HepG2 (cell line): ENCODE data around the gene CCDC73. TPM values are rescaled to one million over a fixed set of nuclear protein-coding genes. Genes with fewer than 3 reads are reported as not detected.

Experiments
- ATAC-seq: fragments of 200-7000 bp; cut with Tn5 transposase; 3 replicates; pipeline ENCODE4 v1.9.1; 2020; ENCODE audit warnings: mild to moderate bottlenecking, moderate library complexity
- BruUV-seq: library from RNA; stranded (reverse); fragments of 400-500 nt; replicated peaks from 2 replicates; lab custom pipeline; 2021; lab: Mats Ljungman, UMichigan
- CTCF ChIA-PET: fragments of 300-600 bp; formaldehyde crosslinking; extraction: SDS; loops from one replicate; lab custom pipeline; 2021; ENCODE audit warnings: low total read pairs, inconsistent platforms, low intra/inter-chr PET ratio; lab: Yijun Ruan, JAX
- POLR2A ChIA-PET: fragments of 350-600 bp; sonication (Branson Sonifier 250); formaldehyde crosslinking; loops from one replicate; lab custom pipeline; 2020; ENCODE audit warnings: antibody characterized with exemption, inconsistent platforms; lab: Yijun Ruan, JAX
- DNase-seq: peaks from one replicate; pipeline ENCODE4 v3.0.0-alpha.2; 2015; ENCODE audit warnings: low spot score
- FAIRE-seq: peaks from 3 replicates; lab custom pipeline; 2011; peaks lifted over from hg19 to GRCh38; lab: Jason Lieb, UNC
- H2AFZ ChIP-seq: one replicate; pipeline ENCODE4 v1.6.1; 2011; ENCODE audit warnings: low read length, inconsistent platforms
- H3K27ac ChIP-seq: fragments of 300-600 bp; 3 replicates; pipeline ENCODE4 v1.8.0; 2011; ENCODE audit warnings: mixed run types, mild to moderate bottlenecking, mixed read lengths, low read length, inconsistent platforms; ENCODE audit not compliant: insufficient read depth; ENCODE audit errors: extremely low read length
- H3K27me3 ChIP-seq, 2 experiments: fragments of 200-600 bp in 1 of 2; 2 replicates in 1 of 2; 3 replicates in 1 of 2; pipeline versions ENCODE4 v1.6.0 to v1.8.0; 2011; ENCODE audit warnings: low read length in 2 of 2, mild to moderate bottlenecking in 2 of 2, moderate library complexity in 2 of 2, inconsistent platforms in 1 of 2; ENCODE audit not compliant: insufficient read depth in 2 of 2, control insufficient read depth in 1 of 2
- H3K36me3 ChIP-seq, 2 experiments: fragments of 200-600 bp in 1 of 2; replicated peaks in 1 of 2; 2 replicates in 1 of 2; 3 replicates in 1 of 2; pipeline versions ENCODE4 v1.5.1 to v1.8.0; 2011; ENCODE audit warnings: low read length in 2 of 2, inconsistent platforms in 1 of 2; ENCODE audit not compliant: insufficient read depth in 2 of 2, control insufficient read depth in 1 of 2
- H3K4me1 ChIP-seq: 2 replicates; pipeline ENCODE4 v1.5.1; 2012; ENCODE audit warnings: low read length, inconsistent platforms; ENCODE audit not compliant: insufficient read depth
- H3K4me2 ChIP-seq: 2 replicates; pipeline ENCODE4 v1.6.0; 2011; ENCODE audit warnings: low read depth, low read length, inconsistent platforms
- H3K4me3 ChIP-seq, 3 experiments: fragments of 200-600 bp in 1 of 3; sonication (generic), shearing (Covaris generic) in 1 of 3; replicated peaks in 1 of 3; 2 replicates each; pipeline ENCODE4 v1.5.1; 2011 to 2016; ENCODE audit warnings: low read length in 3 of 3, inconsistent platforms in 2 of 3, low read depth in 2 of 3, mild to moderate bottlenecking in 2 of 3, control low read depth in 1 of 3, mixed read lengths in 1 of 3; ENCODE audit not compliant: insufficient read depth in 1 of 3
- H3K79me2 ChIP-seq: one replicate; pipeline ENCODE4 v1.6.1; 2011; ENCODE audit warnings: low read length, inconsistent platforms; ENCODE audit not compliant: insufficient read depth
- H3K9ac ChIP-seq: 2 replicates; pipeline ENCODE4 v1.6.0; 2011; ENCODE audit warnings: mild to moderate bottlenecking, low read depth, low read length, inconsistent platforms; ENCODE audit not compliant: insufficient read depth
- H3K9me3 ChIP-seq: 2 replicates; pipeline ENCODE4 v1.5.1; 2012; ENCODE audit warnings: mild to moderate bottlenecking, low read length
- H4K20me1 ChIP-seq: 2 replicates; pipeline ENCODE4 v1.6.0; 2011; ENCODE audit warnings: inconsistent platforms, mild to moderate bottlenecking, low read length, moderate library complexity; ENCODE audit not compliant: insufficient read depth
- ARID2 ChIP-seq: sonication (generic); formaldehyde crosslinking; IDR thresholded peaks from 2 replicates; pipeline ENCODE4 v1.8.1; 2022; ENCODE audit warnings: mild to moderate bottlenecking, missing genetic modification reagents, borderline replicate concordance
- FOXA3 ChIP-seq: IDR thresholded peaks from 2 replicates; pipeline ENCODE4 v1.6.1; 2016; ENCODE audit warnings: missing genetic modification reagents, missing compliant biosample characterization
- KLF12 ChIP-seq: sonication (generic); formaldehyde crosslinking; IDR thresholded peaks from 2 replicates; pipeline ENCODE4 v1.4.0; 2020; ENCODE audit warnings: missing genetic modification reagents, borderline replicate concordance
- POGZ ChIP-seq: sonication (generic); formaldehyde crosslinking; IDR thresholded peaks from 2 replicates; pipeline ENCODE4 v1.4.0; 2020; ENCODE audit warnings: mild to moderate bottlenecking, missing genetic modification reagents
- REXO4 ChIP-seq: sonication (generic); formaldehyde crosslinking; IDR thresholded peaks from 2 replicates; pipeline ENCODE4 v1.8.0; 2022; ENCODE audit warnings: missing genetic modification reagents, mild to moderate bottlenecking, borderline replicate concordance
- SNAPC2 ChIP-seq: sonication (generic); formaldehyde crosslinking; IDR thresholded peaks from 2 replicates; pipeline ENCODE4 v1.8.1; 2022; ENCODE audit warnings: mild to moderate bottlenecking, missing genetic modification reagents
- SRF ChIP-seq: IDR thresholded peaks from 2 replicates; pipeline ENCODE4 v1.6.1; 2011; ENCODE audit warnings: mild to moderate bottlenecking, low read depth, low read length, moderate library complexity
- ZNF282 ChIP-seq: fragments of 450-650 bp; IDR thresholded peaks from 2 replicates; pipeline ENCODE4 v1.6.1; 2018; ENCODE audit not compliant: partially characterized antibody
- ZNF564 ChIP-seq: sonication (generic); formaldehyde crosslinking; IDR thresholded peaks from 2 replicates; pipeline ENCODE4 v1.8.1; 2023; ENCODE audit warnings: mild to moderate bottlenecking, missing genetic modification reagents
- ZNF709 ChIP-seq: sonication (generic); formaldehyde crosslinking; IDR thresholded peaks from 2 replicates; pipeline ENCODE4 v1.5.0; 2020; ENCODE audit warnings: mild to moderate bottlenecking, missing genetic modification reagents
- WGBS: methylation state at CpG from one replicate; pipeline ENCODE4 v1.1.6; 2017; ENCODE audit warnings: low lambda C conversion rate; 5-methylcytosine and 5-hydroxymethylcytosine counted together
- in situ Hi-C: cut with HindIII; loops from 2 replicates; pipeline ENCODE4 v1.10.0; 2017; ENCODE audit warnings: low pct_unique_long_range_greater_than_20kb; ENCODE audit not compliant: extremely low pct_ligation_motif_present
- intact Hi-C: fragments of 100-400 bp; cut with micrococcal nuclease; formaldehyde crosslinking; loops from one replicate; pipeline ENCODE4 v1.10.0; 2022; ENCODE audit not compliant: unreplicated experiment
- polyA plus RNA-seq, 8 experiments: library from polyadenylated mRNA; depleted of rRNA in 3 of 8; stranded (reverse) in 7 of 8; unstranded in 1 of 8; fragments of >200 nt; fragmentation: Illumina TruSeq in 4 of 8; extraction: Trizol in 4 of 8; gene quantifications; 2 replicates each; pipeline versions ENCODE4 v1.2.1 to v1.2.3, GENCODE V29; 2011 to 2016; ENCODE audit warnings: low read depth in 4 of 8, missing spikeins in 1 of 8, mixed read lengths in 1 of 8; ENCODE audit not compliant: insufficient read depth in 1 of 8
- total RNA-seq, 5 experiments: library from RNA; depleted of rRNA; stranded (reverse); fragments of >200 nt; fragmentation: Illumina TruSeq; extraction: Trizol; gene quantifications; 2 replicates each; pipeline ENCODE4 v1.2.3, GENCODE V29; 2016; ENCODE audit warnings: low read depth in 1 of 5
- TF ChIP-seq, protein P1 (sequence below): sonication (generic); formaldehyde crosslinking; IDR thresholded peaks from 2 replicates; pipeline ENCODE4 v1.5.1; 2020; ENCODE audit warnings: mild to moderate bottlenecking, missing genetic modification reagents, borderline replicate concordance
- TF ChIP-seq, protein P2 (sequence below): sonication (generic); formaldehyde crosslinking; IDR thresholded peaks from 2 replicates; pipeline ENCODE4 v1.4.0; 2020; ENCODE audit warnings: mild to moderate bottlenecking, missing genetic modification reagents

Gene CCDC73
- total and polyA plus RNA-seq, 2 of the 13 experiments (the other 11 are each of a cell fraction or from before 2014, with no cell fraction given): 0.01 to 0.11 TPM

DNA sequence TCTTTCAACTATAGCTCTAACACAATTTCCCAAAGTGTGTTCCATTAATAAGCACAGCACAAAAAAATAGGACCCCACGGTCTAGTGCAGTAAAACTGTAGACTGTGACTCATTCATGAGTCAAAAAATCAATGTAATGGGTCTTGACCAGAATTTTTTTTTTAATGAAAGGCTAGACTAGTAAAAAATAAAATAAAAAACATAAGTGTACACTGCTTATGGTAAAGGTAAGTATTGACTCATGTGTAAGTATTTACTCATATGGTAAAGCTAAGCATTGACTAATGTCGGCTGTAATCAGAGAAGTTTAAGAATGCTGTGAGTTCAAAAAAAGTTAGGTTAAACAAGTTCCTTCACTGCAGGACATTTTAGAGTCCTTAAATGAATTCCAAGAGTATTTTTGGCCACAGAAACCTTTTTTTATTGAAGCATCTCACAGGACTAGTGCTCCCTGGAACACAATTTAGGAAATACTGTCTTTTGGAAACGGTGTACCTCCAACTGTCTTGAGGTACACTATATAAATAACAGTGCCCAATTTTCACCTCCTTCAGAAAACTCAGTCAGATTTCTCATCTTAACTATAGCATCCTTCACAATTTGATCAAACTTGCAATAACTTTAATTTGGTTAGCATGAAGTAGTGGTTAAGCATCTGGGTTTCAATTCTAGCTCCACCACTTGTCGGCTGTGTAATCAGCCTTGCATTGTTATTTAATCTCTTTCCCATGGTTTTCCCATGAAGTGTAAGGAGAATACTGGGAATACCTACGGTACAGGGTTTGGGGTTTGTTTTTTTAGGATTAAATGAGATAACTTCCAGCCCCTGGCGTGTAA, 2.1 kb downstream of the CCDC73 start:
- TF ChIP-seq FOXA3 (CRISPR knock-in tag) (no peak), POGZ (CRISPR knock-in tag) (no peak), KLF12 (CRISPR knock-in tag) (no peak), ZNF282 (no peak), ARID2 (CRISPR knock-in tag) (no peak), SRF (no peak), REXO4 (CRISPR knock-in tag) (no peak), ZNF709 (CRISPR knock-in tag) (no peak), SNAPC2 (CRISPR knock-in tag) (no peak), ZNF564 (CRISPR knock-in tag) (no peak)
- TF ChIP-seq, protein P1, sequence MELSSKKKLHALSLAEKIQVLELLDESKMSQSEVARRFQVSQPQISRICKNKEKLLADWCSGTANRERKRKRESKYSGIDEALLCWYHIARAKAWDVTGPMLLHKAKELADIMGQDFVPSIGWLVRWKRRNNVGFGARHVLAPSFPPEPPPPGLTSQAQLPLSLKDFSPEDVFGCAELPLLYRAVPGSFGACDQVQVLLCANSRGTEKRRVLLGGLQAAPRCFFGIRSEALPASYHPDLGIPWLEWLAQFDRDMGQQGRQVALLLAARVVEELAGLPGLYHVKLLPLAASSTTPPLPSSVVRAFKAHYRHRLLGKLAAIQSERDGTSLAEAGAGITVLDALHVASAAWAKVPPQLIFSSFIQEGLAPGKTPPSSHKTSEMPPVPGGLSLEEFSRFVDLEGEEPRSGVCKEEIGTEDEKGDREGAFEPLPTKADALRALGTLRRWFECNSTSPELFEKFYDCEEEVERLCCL (CRISPR knock-in tag): no peak
- TF ChIP-seq, protein P2, sequence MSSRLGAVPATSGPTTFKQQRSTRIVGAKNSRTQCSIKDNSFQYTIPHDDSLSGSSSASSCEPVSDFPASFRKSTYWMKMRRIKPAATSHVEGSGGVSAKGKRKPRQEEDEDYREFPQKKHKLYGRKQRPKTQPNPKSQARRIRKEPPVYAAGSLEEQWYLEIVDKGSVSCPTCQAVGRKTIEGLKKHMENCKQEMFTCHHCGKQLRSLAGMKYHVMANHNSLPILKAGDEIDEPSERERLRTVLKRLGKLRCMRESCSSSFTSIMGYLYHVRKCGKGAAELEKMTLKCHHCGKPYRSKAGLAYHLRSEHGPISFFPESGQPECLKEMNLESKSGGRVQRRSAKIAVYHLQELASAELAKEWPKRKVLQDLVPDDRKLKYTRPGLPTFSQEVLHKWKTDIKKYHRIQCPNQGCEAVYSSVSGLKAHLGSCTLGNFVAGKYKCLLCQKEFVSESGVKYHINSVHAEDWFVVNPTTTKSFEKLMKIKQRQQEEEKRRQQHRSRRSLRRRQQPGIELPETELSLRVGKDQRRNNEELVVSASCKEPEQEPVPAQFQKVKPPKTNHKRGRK: no peak

More for the DNA sequence above, 2.1 kb downstream of the CCDC73 start:
- FAIRE-seq (no peak), DNase-seq (no peak), ATAC-seq (peak; percentile 35; the same call in 2 of the 3 replicates)
- H3K9ac ChIP-seq: no peak overlapping the region
- intact Hi-C loops: loop anchor here (2.0 to 5.0 kb wide), 3 partner anchors 344 to 470 kb away; no protein-coding TSS in a partner anchor
- H3K9me3 ChIP-seq: no peaks in the 10 kb centered on the region
- BruUV-seq: no TSS peak
- H3K4me1 ChIP-seq: no peaks in the 10 kb centered on the region
- no peaks in the 10 kb centered on the region for H3K79me2 ChIP-seq
- H3K4me2 ChIP-seq: peak overlapping the region; percentile 56; the same call in 1 of the 2 replicates
- ChIA-PET CTCF (interaction anchor here (1.0 to 1.7 kb wide), 4 partner anchors 43 to 468 kb away, joined by 3 to 7 read pairs (median 4); no protein-coding TSS in a partner anchor), POLR2A (no interaction called here)
- no peak overlapping the region for H2AFZ ChIP-seq
- no peaks in the 10 kb centered on the region for H4K20me1 ChIP-seq
- H3K27ac ChIP-seq: no peak overlapping the region
- H3K36me3 ChIP-seq: no peaks in the 10 kb centered on the region
- WGBS: 6% methylated on average over 6 of the region's 6 CpGs
- peaks cover 0 to 5% of the 10 kb centered on the region in 2 experiments; a peak in 2 of 5 replicates for H3K27me3 ChIP-seq
- in situ Hi-C loops: loop anchor here (5.0 kb wide), 1 partner anchor 80 kb away; no protein-coding TSS in a partner anchor
- H3K4me3 ChIP-seq: no peak overlapping the region
